Uterus (tissue), 4 donors: ENCODE results near the gene ARL4C. TPM values are rescaled to one million over a fixed set of nuclear protein-coding genes. Genes with fewer than 3 reads are reported as not detected.

Source experiments
- DNase-seq, 2 donors: peaks; one replicate each; pipeline ENCODE4 v3.0.0-alpha.2; 2019 to 2020
- H3K27ac ChIP-seq, 2 donors: fragments of 200-600 bp; sonication (generic); 1 replicate in 1 of 2; 2 replicates in 1 of 2; pipeline ENCODE4 v1.5.1; 2016 to 2018
- H3K27me3 ChIP-seq, 2 donors: fragments of 200-600 bp; sonication (generic); one replicate each; pipeline ENCODE4 v1.5.1; 2018 to 2019; ENCODE audit warnings: control low read depth in 1 of 2
- H3K36me3 ChIP-seq, 2 donors: fragments of 200-600 bp; sonication (generic); one replicate each; pipeline ENCODE4 v1.5.1; 2019; ENCODE audit warnings: control low read depth in 1 of 2
- H3K4me1 ChIP-seq, 2 donors: fragments of 200-600 bp; sonication (generic); one replicate each; pipeline ENCODE4 v1.5.1; 2018 to 2019; ENCODE audit warnings: control low read depth in 1 of 2
- H3K4me3 ChIP-seq, 2 donors: fragments of 200-600 bp; sonication (generic); 1 replicate in 1 of 2; 2 replicates in 1 of 2; pipeline ENCODE4 v1.5.1; 2018 to 2019; ENCODE audit warnings: mild to moderate bottlenecking in 1 of 2
- H3K9me3 ChIP-seq, 2 donors: fragments of 200-600 bp; sonication (generic); one replicate each; pipeline ENCODE4 v1.5.1; 2019; ENCODE audit warnings: control low read depth in 1 of 2
- CTCF ChIP-seq, 4 experiments: fragments of 200-600 bp in 2 of 4; fragments of 450-650 bp in 2 of 4; sonication (generic) in 2 of 4; IDR thresholded peaks; one replicate each; pipeline ENCODE4 v1.5.1; 2016 to 2019; ENCODE audit warnings: antibody characterized with exemption in 4 of 4, mild to moderate bottlenecking in 2 of 4, moderate library complexity in 1 of 4
- POLR2A ChIP-seq, 2 donors: fragments of 450-650 bp; IDR thresholded peaks; one replicate each; pipeline ENCODE4 v1.6.1; 2016; ENCODE audit warnings: antibody characterized with exemption in 2 of 2, mild to moderate bottlenecking in 1 of 2, moderate library complexity in 1 of 2
- intact Hi-C: fragments of 100-400 bp; cut with DNase I; formaldehyde crosslinking; loops from one replicate; pipeline ENCODE4 v1.15.1; 2023; ENCODE audit warnings: low total_unique reads
- total RNA-seq, 4 donors: library from RNA; depleted of rRNA in 3 of 4; stranded (reverse); fragments of >200 nt in 3 of 4; gene quantifications; one replicate each; pipeline versions ENCODE4 v1.1.0 to v1.2.4, GENCODE V29; 2014 to 2023
- donor health status: DM: yes; HTN: yes; CAD: no.

Gene ARL4C
- total RNA-seq, 4 donors from 2014 or later, result 3.0 to 15.6 (median 3.1) TPM; not detected in 1

- H3K36me3 ChIP-seq, result no peaks in the 10 kb centered on the region
- H3K4me1 ChIP-seq, result no peaks in the 10 kb centered on the region
- no peak overlapping the region for H3K4me3 ChIP-seq
- no peaks in the 10 kb centered on the region for H3K9me3 ChIP-seq
- H3K27me3 ChIP-seq, result no peaks in the 10 kb centered on the region
- no peak overlapping the region for H3K27ac ChIP-seq
- no peak for TF ChIP-seq CTCF (IDR thresholded peaks at IDR 0.05)
- TF ChIP-seq POLR2A (IDR thresholded peaks at IDR 0.05), result no peak
- DNase-seq, result no peak
- intact Hi-C loops, result no loop called here
These were observed 6.4 kb downstream of the ARL4C start for GRCh38 chr2:234490271-234491091.

GRCh38 chr2:234488913-234489451 is 7.9 kb downstream of the ARL4C start:
- H3K27me3 ChIP-seq, result no peaks in the 10 kb centered on the region
- H3K4me1 ChIP-seq, result no peaks in the 10 kb centered on the region
- DNase-seq, result no peak
- H3K9me3 ChIP-seq, result no peaks in the 10 kb centered on the region
- H3K4me3 ChIP-seq, result no peak overlapping the region
- no peaks in the 10 kb centered on the region for H3K36me3 ChIP-seq
- H3K27ac ChIP-seq, result no peak overlapping the region
- TF ChIP-seq POLR2A (IDR thresholded peaks at IDR 0.05) (no peak), CTCF (IDR thresholded peaks at IDR 0.05) (no peak)
- intact Hi-C loops, result no loop called here

- intact Hi-C loops, result no loop called here
- Histone ChIP-seq H3K36me3 (no peaks in the 10 kb centered on the region), H3K4me3 (no peak overlapping the region), H3K9me3 (no peaks in the 10 kb centered on the region), H3K27me3 (no peaks in the 10 kb centered on the region), H3K27ac (no peak overlapping the region), H3K4me1 (no peaks in the 10 kb centered on the region)
- TF ChIP-seq CTCF (IDR thresholded peaks at IDR 0.05) (no peak), POLR2A (IDR thresholded peaks at IDR 0.05) (no peak)
- no peak for DNase-seq
These were observed 8.4 kb downstream of the ARL4C start for GRCh38 chr2:234488486-234488885.

- Histone ChIP-seq H3K4me3 (no peak overlapping the region), H3K4me1 (no peaks in the 10 kb centered on the region), H3K27ac (no peak overlapping the region), H3K9me3 (no peaks in the 10 kb centered on the region), H3K27me3 (no peaks in the 10 kb centered on the region), H3K36me3 (no peaks in the 10 kb centered on the region)
- no peak for DNase-seq
- TF ChIP-seq POLR2A (IDR thresholded peaks at IDR 0.05) (no peak), CTCF (IDR thresholded peaks at IDR 0.05) (no peak)
- intact Hi-C loops, result no loop called here
These were observed 9.5 kb downstream of the ARL4C start for GRCh38 chr2:234487356-234487755.

GRCh38 chr2:234483568-234484251 is 13.2 kb downstream of the ARL4C start:
- no peak for TF ChIP-seq POLR2A (IDR thresholded peaks at IDR 0.05)
- TF ChIP-seq CTCF (IDR thresholded peaks at IDR 0.05), result no peak
- Histone ChIP-seq H3K4me3 (no peak overlapping the region), H3K4me1 (no peaks in the 10 kb centered on the region)

More at GRCh38 chr2:234483568-234484251, 13.2 kb downstream of the ARL4C start:
- intact Hi-C loops, result no loop called here
- Histone ChIP-seq H3K27me3 (no peaks in the 10 kb centered on the region), H3K27ac (no peak overlapping the region), H3K36me3 (no peaks in the 10 kb centered on the region), H3K9me3 (no peaks in the 10 kb centered on the region)
- no peak for DNase-seq
